Stimulated activated naive CD4-positive, alpha-beta T cell treated with Interleukin-2 at 50 U/mL for 16 hours (primary cell): ENCODE results near the gene SPDYE3.
"Not testable (repeated sequence)": the region's sequence is repeated elsewhere in the genome, so short reads cannot be mapped to it uniquely, and the experiment has no call there.

Experiments used
- DNase-seq: peaks from one replicate; lab custom pipeline; 2025; lab: John Stamatoyannopoulos, UW

SPDYE3 gene

GRCh38 chr7:100307402-100307801, at the start of gene SPDYE3:
Gene SPDYE3, plus strand, starts transcription at chr7:100307702. Its CDS starts 184 bp downstream, at chr7:100307886.
- not testable (repeated sequence) for DNase-seq

- not testable (repeated sequence) for DNase-seq
These were observed 47.5 kb upstream of the SPDYE3 start for GRCh38 chr7:100259984-100260383.

GRCh38 chr7:100262896-100263295, 44.6 kb upstream of the SPDYE3 start:
- DNase-seq = not testable (repeated sequence)

- DNase-seq = not testable (repeated sequence)
These were observed 43.3 kb upstream of the SPDYE3 start for GRCh38 chr7:100264223-100264622.

- DNase-seq = not testable (repeated sequence)
These were observed 42.8 kb upstream of the SPDYE3 start for GRCh38 chr7:100264669-100265165.

- not testable (repeated sequence) for DNase-seq
These were observed 41.7 kb upstream of the SPDYE3 start for GRCh38 chr7:100265851-100266250.

- no peak for DNase-seq
These were observed 40.7 kb upstream of the SPDYE3 start for GRCh38 chr7:100266576-100267354.

GRCh38 chr7:100267648-100268047, 39.9 kb upstream of the SPDYE3 start:
- DNase-seq = no peak

- not testable (repeated sequence) for DNase-seq
These were observed 38.6 kb upstream of the SPDYE3 start for GRCh38 chr7:100268882-100269281.

GRCh38 chr7:100269306-100270045, 38.0 kb upstream of the SPDYE3 start:
- not testable (repeated sequence) for DNase-seq

GRCh38 chr7:100270046-100270918, 37.2 kb upstream of the SPDYE3 start:
- not testable (repeated sequence) for DNase-seq

- DNase-seq = not testable (repeated sequence)
These were observed 36.4 kb upstream of the SPDYE3 start for GRCh38 chr7:100270941-100271593.

- peak; percentile 93 for DNase-seq
These were observed 35.6 kb upstream of the SPDYE3 start for GRCh38 chr7:100271716-100272537.

- not testable (repeated sequence) for DNase-seq
These were observed 35.0 kb upstream of the SPDYE3 start for GRCh38 chr7:100272538-100272902.

GRCh38 chr7:100275120-100275519, 32.4 kb upstream of the SPDYE3 start:
- no peak for DNase-seq

GRCh38 chr7:100276126-100276525, 31.4 kb upstream of the SPDYE3 start:
- DNase-seq = not testable (repeated sequence)

GRCh38 chr7:100282069-100282608, 25.4 kb upstream of the SPDYE3 start:
- not testable (repeated sequence) for DNase-seq

GRCh38 chr7:100283147-100283546, 24.4 kb upstream of the SPDYE3 start:
- not testable (repeated sequence) for DNase-seq

GRCh38 chr7:100287191-100287969, 20.1 kb upstream of the SPDYE3 start:
- DNase-seq = not testable (repeated sequence)
